Glutamatergic neuron (in vitro differentiated cells): Measurements from ENCODE around the gene ANKRD33B. TPM values are rescaled to one million over a fixed set of nuclear protein-coding genes. Genes with fewer than 3 reads are reported as not detected.

ENCODE experiments used
- DNase-seq: peaks from one replicate; pipeline ENCODE4 v3.0.0; 2022
- H3K27ac Mint-ChIP-seq: one replicate; pipeline ENCODE4 v1.8.0; 2020; ENCODE audit warnings: mild to moderate bottlenecking, mixed read lengths, inconsistent platforms; ENCODE audit not compliant: unreplicated experiment
- H3K27me3 Mint-ChIP-seq: one replicate; pipeline ENCODE4 v1.8.0; 2020; ENCODE audit warnings: mild to moderate bottlenecking, moderate library complexity, mixed read lengths, inconsistent platforms; ENCODE audit not compliant: unreplicated experiment
- H3K36me3 Mint-ChIP-seq: one replicate; pipeline ENCODE4 v1.8.0; 2020; ENCODE audit warnings: mild to moderate bottlenecking, mixed read lengths, inconsistent platforms; ENCODE audit not compliant: unreplicated experiment
- H3K4me1 Mint-ChIP-seq: one replicate; pipeline ENCODE4 v1.8.0; 2020; ENCODE audit warnings: mild to moderate bottlenecking, low read depth, mixed read lengths, inconsistent platforms; ENCODE audit not compliant: unreplicated experiment
- H3K4me3 Mint-ChIP-seq: one replicate; pipeline ENCODE4 v1.8.0; 2020; ENCODE audit warnings: mild to moderate bottlenecking, mixed read lengths, inconsistent platforms; ENCODE audit not compliant: unreplicated experiment
- H3K9me3 Mint-ChIP-seq: one replicate; pipeline ENCODE4 v1.8.0; 2020; ENCODE audit warnings: mild to moderate bottlenecking, moderate library complexity, mixed read lengths, inconsistent platforms; ENCODE audit not compliant: unreplicated experiment
- CTCF ChIP-seq: fragments of 200-600 bp; sonication (generic); IDR thresholded peaks from one replicate; pipeline ENCODE4 v1.5.0; 2021; ENCODE audit not compliant: partially characterized antibody, unreplicated experiment
- total RNA-seq: library from RNA; stranded (reverse); fragmentation: NEBNext Ultra II Directional; extraction: Animal tissue kit (Norgen Biotek cat#: 25700); gene quantifications from one replicate; pipeline ENCODE4 v1.2.1, GENCODE V29; 2021; ENCODE audit not compliant: unreplicated experiment

The ANKRD33B gene
- total RNA-seq, 1 donor from 2014 or later = 14.5 TPM

GRCh38 chr5:10652151-10652550 lies 88.3 kb downstream of the ANKRD33B start:
- H3K9me3 Mint-ChIP-seq = peaks cover 2% of the 10 kb centered on the region
- H3K27ac Mint-ChIP-seq = no peak overlapping the region
- H3K27me3 Mint-ChIP-seq = no peaks in the 10 kb centered on the region
- no peak overlapping the region for H3K4me3 Mint-ChIP-seq
- DNase-seq = no peak
- H3K36me3 Mint-ChIP-seq = peaks cover 10% of the 10 kb centered on the region
- peaks cover 2% of the 10 kb centered on the region for H3K4me1 Mint-ChIP-seq
- no peak for TF ChIP-seq CTCF

- H3K9me3 Mint-ChIP-seq = peaks cover 2% of the 10 kb centered on the region
- H3K36me3 Mint-ChIP-seq = peaks cover 10% of the 10 kb centered on the region
- no peaks in the 10 kb centered on the region for H3K27me3 Mint-ChIP-seq
- H3K4me1 Mint-ChIP-seq = peaks cover 2% of the 10 kb centered on the region
- H3K27ac Mint-ChIP-seq = no peak overlapping the region
- H3K4me3 Mint-ChIP-seq = no peak overlapping the region
- no peak for TF ChIP-seq CTCF
- no peak for DNase-seq
Measured at GRCh38 chr5:10652606-10653005, 88.7 kb downstream of the ANKRD33B start.

- Mint-ChIP-seq H3K4me1 (peaks cover 2% of the 10 kb centered on the region), H3K4me3 (no peak overlapping the region), H3K36me3 (peaks cover 10% of the 10 kb centered on the region), H3K9me3 (peaks cover 2% of the 10 kb centered on the region), H3K27ac (no peak overlapping the region), H3K27me3 (no peaks in the 10 kb centered on the region)
- TF ChIP-seq CTCF = no peak
- no peak for DNase-seq
Measured at GRCh38 chr5:10653043-10653442, 89.2 kb downstream of the ANKRD33B start.

- Mint-ChIP-seq H3K36me3 (peaks cover 10% of the 10 kb centered on the region), H3K4me3 (no peak overlapping the region), H3K9me3 (peaks cover 2% of the 10 kb centered on the region), H3K27me3 (no peaks in the 10 kb centered on the region), H3K27ac (no peak overlapping the region), H3K4me1 (peaks cover 2% of the 10 kb centered on the region)
- no peak for TF ChIP-seq CTCF
- DNase-seq = no peak
Measured at GRCh38 chr5:10653751-10654400, 90.0 kb downstream of the ANKRD33B start.

- Mint-ChIP-seq H3K4me1 (peaks cover 2% of the 10 kb centered on the region), H3K27me3 (no peaks in the 10 kb centered on the region), H3K4me3 (no peak overlapping the region), H3K27ac (no peak overlapping the region), H3K36me3 (peaks cover 10% of the 10 kb centered on the region), H3K9me3 (peaks cover 2% of the 10 kb centered on the region)
- DNase-seq = no peak
- no peak for TF ChIP-seq CTCF
Measured at GRCh38 chr5:10654566-10654965, 90.7 kb downstream of the ANKRD33B start.
